Panc1 (cell line): Measurements from ENCODE around the gene SULF2. TPM values are rescaled to one million over a fixed set of nuclear protein-coding genes. Genes with fewer than 3 reads are reported as not detected.
"Not testable (repeated sequence)": the region's sequence is repeated elsewhere in the genome, so short reads cannot be mapped to it uniquely, and the experiment has no call there.

Experiments used
- ATAC-seq: fragments of 200-7000 bp; cut with Tn5 transposase; 2 replicates; pipeline ENCODE4 v1.9.1; 2020; ENCODE audit warnings: mild to moderate bottlenecking, moderate library complexity
- BruUV-seq: library from RNA; stranded (reverse); fragments of 400-500 nt; replicated peaks from 2 replicates; lab custom pipeline; 2021; lab: Mats Ljungman, UMichigan
- CTCF ChIA-PET: fragments of 300-600 bp; sonication (Branson Sonifier 250); formaldehyde crosslinking; loops from one replicate; lab custom pipeline; 2022; ENCODE audit warnings: antibody characterized with exemption; lab: Charles Lee
- POLR2A ChIA-PET: fragments of 300-600 bp; sonication (Branson Sonifier 250); formaldehyde crosslinking; loops from one replicate; lab custom pipeline; 2022; ENCODE audit warnings: antibody characterized with exemption; lab: Charles Lee
- DNase-seq: peaks from one replicate; pipeline ENCODE4 v3.0.0-alpha.2; 2010; ENCODE audit warnings: low read depth, low spot score
- H3K27ac ChIP-seq: 2 replicates; pipeline ENCODE4 v1.5.1; 2011; ENCODE audit warnings: mild to moderate bottlenecking, low read length, inconsistent platforms
- H3K27me3 ChIP-seq: fragments of 200-500 bp; sonication (Bioruptor generic); 2 replicates; pipeline ENCODE4 v1.6.0; 2014; ENCODE audit warnings: low read length, inconsistent platforms; ENCODE audit not compliant: control insufficient read depth, insufficient read depth
- H3K36me3 ChIP-seq: fragments of 200-500 bp; sonication (Bioruptor generic); 2 replicates; pipeline ENCODE4 v1.5.1; 2014; ENCODE audit warnings: inconsistent platforms, mild to moderate bottlenecking, low read length, moderate library complexity; ENCODE audit not compliant: control insufficient read depth, insufficient read depth
- H3K4me1 ChIP-seq: 2 replicates; pipeline ENCODE4 v1.5.1; 2011; ENCODE audit warnings: inconsistent platforms, mild to moderate bottlenecking, low read length, moderate library complexity; ENCODE audit not compliant: control insufficient read depth, insufficient read depth
- H3K4me3 ChIP-seq, 2 experiments: 2 replicates each; pipeline ENCODE4 v1.5.1; 2011 to 2012; ENCODE audit warnings: low read depth in 2 of 2, low read length in 2 of 2, mild to moderate bottlenecking in 2 of 2, inconsistent platforms in 1 of 2, moderate library complexity in 1 of 2
- H3K9me3 ChIP-seq: fragments of 200-500 bp; sonication (Bioruptor generic); 2 replicates; pipeline ENCODE4 v1.5.1; 2014; ENCODE audit warnings: low read depth, mild to moderate bottlenecking, inconsistent platforms, low read length, moderate library complexity; ENCODE audit not compliant: control insufficient read depth, insufficient read depth
- POLR2AphosphoS5 ChIP-seq: IDR thresholded peaks from 2 replicates; pipeline ENCODE4 v1.6.1; 2012; ENCODE audit warnings: mild to moderate bottlenecking, low read depth, low read length, moderate library complexity
- REST ChIP-seq, 2 experiments: IDR thresholded peaks; 2 replicates each; pipeline ENCODE4 v1.6.1; 2011 to 2012; ENCODE audit warnings: low read depth in 2 of 2, control low read depth in 1 of 2, low read length in 1 of 2, mild to moderate bottlenecking in 1 of 2, moderate library complexity in 1 of 2; ENCODE audit not compliant: insufficient read depth in 1 of 2
- SIN3A ChIP-seq: IDR thresholded peaks from 2 replicates; pipeline ENCODE4 v1.6.1; 2012; ENCODE audit warnings: low read depth, mild to moderate bottlenecking, low read length, moderate library complexity, borderline replicate concordance; ENCODE audit not compliant: insufficient read depth
- TCF7L2 ChIP-seq: IDR thresholded peaks from 2 replicates; pipeline ENCODE4 v1.6.1; 2011; ENCODE audit warnings: mild to moderate bottlenecking, low read depth, low read length, inconsistent platforms
- in situ Hi-C: cut with HindIII; loops from 2 replicates; pipeline ENCODE4 v1.10.0; 2016; ENCODE audit warnings: low sequenced_read_pairs, low pct_unique_long_range_greater_than_20kb
- intact Hi-C: fragments of 100-400 bp; cut with micrococcal nuclease; formaldehyde crosslinking; loops from one replicate; pipeline ENCODE4 v1.10.0; 2022; ENCODE audit not compliant: unreplicated experiment
- total RNA-seq: library from RNA; stranded (reverse); gene quantifications from one replicate; pipeline ENCODE4 v1.2.1, GENCODE V29; 2021; ENCODE audit not compliant: unreplicated experiment
- TF ChIP-seq, protein P1 (sequence below): fragments of 450-650 bp; IDR thresholded peaks from 2 replicates; pipeline ENCODE4 v1.5.1; 2017; ENCODE audit warnings: mild to moderate bottlenecking

Gene SULF2
- total RNA-seq, 1 experiment from 2014 or later, result 1.4 TPM

DNA sequence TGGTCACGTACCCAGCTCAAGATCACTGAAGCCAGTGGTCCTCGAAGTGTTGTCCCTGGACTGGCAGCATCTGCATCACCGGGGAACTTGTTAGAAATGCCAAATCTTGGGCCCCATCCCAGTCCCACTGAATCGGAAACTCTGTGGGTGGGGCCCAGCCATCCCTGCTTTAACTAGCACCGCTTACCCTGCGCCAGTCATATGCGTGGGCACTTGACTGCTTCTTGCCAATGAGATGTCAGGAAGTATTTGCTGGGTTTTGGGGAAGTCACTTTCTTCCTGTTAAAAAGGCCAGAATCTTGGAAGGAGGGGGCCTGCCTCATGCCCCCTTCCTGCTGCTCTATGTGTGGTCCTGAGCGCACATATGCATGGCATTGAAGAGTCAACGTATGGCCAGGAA is 11.7 kb upstream of the SULF2 start:
- ChIA-PET CTCF (no interaction called here), POLR2A (no interaction called here)
- intact Hi-C loops, result no loop called here
- ATAC-seq (no peak), DNase-seq (no peak)
- in situ Hi-C loops, result no loop called here
- Histone ChIP-seq H3K9me3 (no peaks in the 10 kb centered on the region), H3K36me3 (no peaks in the 10 kb centered on the region), H3K4me3 (no peak overlapping the region), H3K27me3 (no peaks in the 10 kb centered on the region), H3K27ac (no peak overlapping the region), H3K4me1 (no peaks in the 10 kb centered on the region)
- no TSS peak for BruUV-seq
- TF ChIP-seq, protein P1, sequence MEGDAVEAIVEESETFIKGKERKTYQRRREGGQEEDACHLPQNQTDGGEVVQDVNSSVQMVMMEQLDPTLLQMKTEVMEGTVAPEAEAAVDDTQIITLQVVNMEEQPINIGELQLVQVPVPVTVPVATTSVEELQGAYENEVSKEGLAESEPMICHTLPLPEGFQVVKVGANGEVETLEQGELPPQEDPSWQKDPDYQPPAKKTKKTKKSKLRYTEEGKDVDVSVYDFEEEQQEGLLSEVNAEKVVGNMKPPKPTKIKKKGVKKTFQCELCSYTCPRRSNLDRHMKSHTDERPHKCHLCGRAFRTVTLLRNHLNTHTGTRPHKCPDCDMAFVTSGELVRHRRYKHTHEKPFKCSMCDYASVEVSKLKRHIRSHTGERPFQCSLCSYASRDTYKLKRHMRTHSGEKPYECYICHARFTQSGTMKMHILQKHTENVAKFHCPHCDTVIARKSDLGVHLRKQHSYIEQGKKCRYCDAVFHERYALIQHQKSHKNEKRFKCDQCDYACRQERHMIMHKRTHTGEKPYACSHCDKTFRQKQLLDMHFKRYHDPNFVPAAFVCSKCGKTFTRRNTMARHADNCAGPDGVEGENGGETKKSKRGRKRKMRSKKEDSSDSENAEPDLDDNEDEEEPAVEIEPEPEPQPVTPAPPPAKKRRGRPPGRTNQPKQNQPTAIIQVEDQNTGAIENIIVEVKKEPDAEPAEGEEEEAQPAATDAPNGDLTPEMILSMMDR, result no peak

DNA sequence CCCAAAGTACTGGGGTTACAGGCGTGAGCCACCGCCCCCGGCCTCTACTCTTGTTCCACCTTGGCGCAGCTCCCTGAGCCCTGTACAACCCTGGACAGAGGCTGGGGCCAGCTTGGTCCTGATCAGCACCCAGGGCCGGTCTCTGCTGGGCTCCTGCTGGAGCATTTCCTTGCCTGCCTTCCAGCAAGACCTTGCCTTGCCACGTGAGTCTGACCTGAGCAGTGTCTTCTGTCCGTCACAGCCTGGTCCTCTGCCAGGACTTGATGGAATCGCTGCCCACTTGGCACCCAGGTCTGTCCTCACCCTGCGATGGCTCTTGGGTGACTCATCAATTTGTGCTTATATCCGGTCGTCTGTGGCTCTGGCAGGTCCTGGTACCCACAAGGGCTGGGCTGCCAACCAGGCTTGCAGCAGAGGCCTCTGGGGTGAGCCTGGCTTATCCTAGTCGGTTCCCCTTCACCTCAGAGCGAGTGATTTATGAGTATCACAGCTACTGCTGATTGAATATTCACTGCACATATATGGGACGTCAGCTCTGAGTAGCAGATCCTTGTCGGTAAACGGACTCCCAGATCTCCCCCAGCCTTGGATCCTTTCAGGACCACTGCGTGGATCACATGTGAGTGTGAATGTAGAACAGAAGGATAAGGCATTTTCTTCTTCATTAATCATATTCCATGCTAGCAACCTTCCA is 10.1 kb upstream of the SULF2 start:
- ChIA-PET CTCF (interaction anchor here (0.6 to 0.7 kb wide), 2 partner anchors 815 to 882 kb away, joined by 6 to 9 read pairs; no protein-coding TSS in a partner anchor), POLR2A (no interaction called here)
- intact Hi-C loops, result no loop called here
- Histone ChIP-seq H3K4me3 (no peak overlapping the region), H3K36me3 (no peaks in the 10 kb centered on the region), H3K4me1 (no peaks in the 10 kb centered on the region), H3K27ac (no peak overlapping the region), H3K9me3 (no peaks in the 10 kb centered on the region), H3K27me3 (no peaks in the 10 kb centered on the region)
- in situ Hi-C loops, result no loop called here
- no TSS peak for BruUV-seq
- TF ChIP-seq, protein P1, result no peak
- TF ChIP-seq POLR2AphosphoS5 (no peak), SIN3A (no peak), REST (IDR thresholded peaks at IDR 0.05; ENCODE audit: insufficient read depth in 1 of 2, low read depth in 2 of 2, low read length in 1 of 2) (no peak), TCF7L2 (no peak)
- ATAC-seq, result no peak
- DNase-seq, result no peak

DNA sequence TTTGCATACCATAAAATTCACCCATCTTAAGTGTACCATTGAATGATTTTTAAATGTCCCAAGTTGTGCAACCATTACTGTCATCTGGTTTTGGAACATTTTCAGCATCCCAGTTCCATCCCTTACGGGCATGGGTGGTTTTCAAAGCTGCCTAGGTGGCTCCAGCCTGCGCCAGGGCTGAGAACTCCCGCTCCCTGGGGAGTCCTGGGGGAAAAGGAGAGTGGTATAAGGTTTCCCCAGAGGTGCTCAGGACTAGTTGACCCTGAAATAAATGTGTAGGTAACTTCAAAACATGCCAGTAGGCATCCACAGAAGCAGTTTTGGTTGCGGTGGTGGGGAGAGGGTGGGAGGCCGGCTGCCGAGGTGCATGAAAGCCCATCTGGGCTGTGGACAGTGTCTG is 9.0 kb upstream of the SULF2 start:
- ATAC-seq, H3K36me3 ChIP-seq, H3K4me1 ChIP-seq, POLR2A ChIA-PET, H3K27me3 ChIP-seq, H3K4me3 ChIP-seq, intact Hi-C loops, H3K9me3 ChIP-seq, DNase-seq, BruUV-seq, in situ Hi-C loops, H3K27ac ChIP-seq, CTCF ChIA-PET: not testable (repeated sequence)
